Renal pelvis (tissue), 4 donors: ENCODE results near the gene SLFN12L. TPM values are rescaled to one million over a fixed set of nuclear protein-coding genes. Genes with fewer than 3 reads are reported as not detected.

ENCODE experiments used
- DNase-seq: peaks from one replicate; pipeline ENCODE4 v3.0.0-alpha.2; 2013
- polyA plus RNA-seq, 3 donors: library from polyadenylated mRNA; unstranded; fragments of 120-200 nt; gene quantifications; one replicate each; pipeline ENCODE4 v1.2.1, GENCODE V29; 2013; ENCODE audit not compliant: insufficient read length in 3 of 3

Gene SLFN12L
- polyA plus RNA-seq, 3 donors, result 0.11 to 0.30 (median 0.22) TPM

DNA sequence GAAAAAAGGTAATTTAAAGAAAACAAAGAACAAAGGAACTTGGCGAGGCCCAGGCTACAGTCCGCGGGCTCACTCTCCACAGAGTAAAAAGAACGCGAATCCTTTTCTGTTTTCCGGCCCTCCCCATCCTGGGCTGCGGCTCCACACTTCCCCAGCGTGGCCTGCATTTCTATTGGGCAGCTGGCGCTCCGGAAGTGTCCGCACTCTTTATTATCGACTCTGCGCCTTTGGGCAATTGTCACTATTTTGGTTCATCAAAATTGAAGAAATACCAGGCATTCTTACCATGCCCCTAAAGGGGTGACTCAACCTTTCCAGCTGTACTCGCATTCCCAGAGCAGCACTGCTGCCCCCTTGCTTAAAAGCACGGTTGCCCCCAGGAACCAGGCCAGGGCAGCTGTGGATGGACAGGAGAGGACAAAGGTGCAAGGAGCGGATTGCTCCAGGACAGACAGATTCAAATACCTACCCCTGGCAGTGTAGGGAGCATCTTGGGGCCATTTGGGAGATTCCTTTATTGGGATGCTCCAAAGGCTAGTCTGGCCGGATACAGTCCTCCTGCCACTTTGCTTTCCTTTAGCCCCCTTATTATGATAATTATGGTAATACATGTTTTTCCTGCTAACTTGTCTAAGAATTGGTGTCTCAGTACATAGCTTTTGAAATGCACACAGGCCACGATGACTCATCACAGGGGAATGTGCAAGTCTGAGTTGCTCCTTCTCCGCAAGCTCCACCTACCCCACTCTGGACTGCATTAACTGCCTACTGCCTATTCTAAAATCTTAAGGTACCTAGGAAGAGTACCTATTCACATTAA lies 104.2 kb downstream of the SLFN12L start:
- peak; percentile 89 for DNase-seq

DNA sequence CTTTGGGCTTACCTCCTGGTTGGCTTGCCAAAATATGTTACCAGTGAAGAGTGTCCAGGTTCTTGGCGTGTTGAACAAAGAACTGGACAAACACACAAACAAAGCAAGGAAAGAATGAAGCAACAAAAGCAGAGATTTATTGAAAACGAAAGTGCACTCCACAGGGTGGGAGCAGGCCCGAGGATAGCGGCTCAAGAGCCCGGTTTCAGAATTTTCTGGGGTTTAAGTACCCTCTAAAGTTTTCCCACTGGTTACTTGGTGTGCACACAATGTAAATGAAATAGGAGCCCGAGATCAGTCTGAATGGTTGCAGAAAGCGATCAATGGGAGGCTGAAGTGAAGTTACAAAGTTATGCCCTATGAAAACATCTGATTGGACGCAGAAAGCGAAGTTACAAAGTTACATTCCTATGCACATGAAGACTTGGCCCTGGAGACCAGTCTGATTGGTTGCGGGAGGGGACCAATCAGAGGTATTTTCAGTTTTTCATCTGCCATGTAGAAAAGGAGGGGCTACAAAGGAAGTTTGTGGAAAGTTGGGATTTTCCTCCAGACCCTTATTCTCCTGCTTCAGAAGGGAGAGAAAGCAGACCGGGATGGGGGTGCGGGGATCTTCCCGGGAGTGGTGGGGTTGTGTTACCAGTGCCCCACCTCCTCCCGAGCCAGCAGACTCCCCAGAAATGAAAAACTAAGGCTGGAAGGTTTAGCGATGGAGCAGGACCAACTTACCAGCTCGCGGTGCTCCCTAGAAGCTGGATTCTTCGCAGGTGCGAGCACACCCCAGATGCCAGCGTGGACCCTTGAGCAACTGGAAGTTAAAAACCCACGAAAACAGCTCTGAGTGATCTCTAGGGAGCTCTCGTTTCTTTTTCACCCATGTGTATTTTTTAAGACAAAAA lies 105.1 kb downstream of the SLFN12L start, which contains the start of gene SLFN12:
TSS of gene SLFN12 (minus strand) at position 325 of the 899 bp plus-strand sequence. CDS start 9,472 bp downstream, outside the sequence.
- DNase-seq, result peak; percentile 96

DNA sequence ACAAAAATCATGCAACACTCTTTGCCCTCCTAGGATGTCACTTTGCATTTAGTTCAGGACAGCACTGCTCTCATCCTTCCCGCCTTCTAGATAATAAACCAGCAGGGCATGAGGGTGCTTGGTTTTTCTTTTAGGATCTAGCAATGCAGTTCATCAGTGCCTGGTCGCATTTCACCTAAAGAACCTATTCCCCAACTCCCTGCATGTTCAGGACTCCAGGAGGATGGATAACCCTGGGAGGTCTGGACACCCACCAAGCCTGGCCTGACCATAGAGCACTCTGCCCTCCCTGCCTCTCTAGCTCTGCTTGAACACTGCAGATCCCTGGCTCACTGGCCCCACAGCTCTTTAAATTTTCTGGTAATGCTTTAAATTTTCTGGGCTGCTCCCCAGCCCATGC lies 107.8 kb downstream of the SLFN12L start:
- DNase-seq, result no peak

DNA sequence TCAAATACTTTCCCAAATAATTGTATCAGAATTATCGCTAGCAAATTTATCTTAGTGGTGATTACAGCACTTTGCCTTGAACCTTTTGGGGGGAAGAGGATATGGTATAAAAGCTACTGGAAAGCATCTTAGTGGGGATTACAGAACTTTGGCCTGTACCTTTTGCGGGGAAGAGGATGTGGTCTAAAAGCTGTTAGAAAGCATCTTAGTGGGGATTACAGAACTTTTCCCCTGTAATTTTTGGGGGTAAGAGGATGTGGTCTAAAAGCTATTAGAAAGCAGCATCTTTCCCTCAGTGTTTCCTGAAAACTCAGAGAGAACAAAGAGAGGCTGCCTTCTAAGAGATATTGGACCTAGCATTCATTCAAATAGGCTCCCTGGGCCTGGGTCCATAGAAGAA lies 109.2 kb downstream of the SLFN12L start:
- DNase-seq, result no peak

DNA sequence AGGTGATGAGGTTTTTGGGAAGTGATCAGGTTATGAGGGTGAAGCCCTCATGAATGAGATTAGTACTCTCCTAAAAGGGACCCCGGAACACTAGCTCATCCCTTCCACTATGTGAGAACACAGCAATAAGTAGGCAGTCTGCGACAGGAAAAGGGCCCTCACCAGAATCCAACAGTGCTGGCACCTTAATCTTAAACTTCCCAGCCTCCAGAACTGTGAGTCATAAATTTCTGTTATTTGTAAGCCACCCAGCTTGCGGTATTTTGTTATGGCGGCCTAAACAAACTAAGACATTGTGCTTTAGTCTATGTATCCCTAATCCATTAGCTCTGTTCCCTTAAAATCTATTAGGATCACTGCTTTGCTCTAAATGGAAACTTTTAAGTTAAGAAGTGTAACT lies 113.7 kb downstream of the SLFN12L start:
- no peak for DNase-seq

Other genes with a start within 250 kb of the SLFN12L start
- 10 to 100 TPM in 2 of 3 donors, 1 to 10 TPM in 1; 9.5 to 16.8 (median 12.2) TPM for gene SLFN11, start 164.1 kb downstream of the SLFN12L start, polyA plus RNA-seq
- gene SLFN12, start 105.2 kb downstream of the SLFN12L start, polyA plus RNA-seq, result 10 to 100 TPM; 13.7 to 20.2 (median 14.2) TPM
- gene SLFN13, start 88.9 kb downstream of the SLFN12L start, polyA plus RNA-seq, result 10 to 100 TPM; 16.5 to 47.6 (median 37.5) TPM
- under 1 TPM; 0.12 to 0.22 (median 0.17) TPM for gene SLFN14, start 23.1 kb upstream of the SLFN12L start, polyA plus RNA-seq
- gene PEX12, start 40.9 kb upstream of the SLFN12L start, polyA plus RNA-seq, result 10 to 100 TPM; 10.3 to 11.5 (median 11.0) TPM
- gene AP2B1, start 49.6 kb upstream of the SLFN12L start, polyA plus RNA-seq, result 100 to 1,000 TPM; 120 to 137 (median 127) TPM
- 10 to 100 TPM; 12.4 to 17.1 (median 16.1) TPM for gene RASL10B, start 194.0 kb upstream of the SLFN12L start, polyA plus RNA-seq
- gene GAS2L2, start 215.6 kb upstream of the SLFN12L start, polyA plus RNA-seq, result under 1 TPM; 0.03 to 0.13 (median 0.07) TPM
- gene C17orf50, start 223.2 kb upstream of the SLFN12L start, polyA plus RNA-seq, result under 1 TPM in 2 of 3 donors, not detected in 1; 0.09 to 0.29 TPM